NT2/D1 (cell line): ENCODE results near the gene CNTLN.

ENCODE experiments used
- DNase-seq: peaks from one replicate; pipeline ENCODE4 v3.0.0-alpha.2; 2011; ENCODE audit warnings: low read depth, low spot score
- H3K27me3 ChIP-seq: 2 replicates; pipeline ENCODE4 v1.6.0; 2011; ENCODE audit warnings: mild to moderate bottlenecking; ENCODE audit not compliant: insufficient read length, insufficient read depth
- H3K36me3 ChIP-seq: 2 replicates; pipeline ENCODE4 v1.6.1; 2011; ENCODE audit warnings: mild to moderate bottlenecking, low read length, mixed read lengths; ENCODE audit not compliant: insufficient read depth, insufficient read length
- H3K4me1 ChIP-seq: 2 replicates; pipeline ENCODE4 v1.5.1; 2011; ENCODE audit not compliant: insufficient read depth, insufficient read length
- H3K4me3 ChIP-seq: 2 replicates; pipeline ENCODE4 v1.5.1; 2011; ENCODE audit warnings: low read depth; ENCODE audit not compliant: insufficient read length
- H3K9ac ChIP-seq: 2 replicates; pipeline ENCODE4 v1.6.0; 2011; ENCODE audit warnings: low read depth; ENCODE audit not compliant: insufficient read length
- H3K9me3 ChIP-seq: 2 replicates; pipeline ENCODE4 v1.5.1; 2011; ENCODE audit warnings: mild to moderate bottlenecking, low read length; ENCODE audit not compliant: insufficient read depth
- SUZ12 ChIP-seq: IDR thresholded peaks from 2 replicates; pipeline ENCODE4 v1.6.1; 2011; ENCODE audit not compliant: insufficient read length, insufficient read depth; ENCODE audit errors: extremely low read depth
- YY1 ChIP-seq: IDR thresholded peaks from 2 replicates; pipeline ENCODE4 v1.6.1; 2011; ENCODE audit not compliant: insufficient read length, insufficient read depth
- ZNF274 ChIP-seq: IDR thresholded peaks from 2 replicates; pipeline ENCODE4 v1.6.1; 2011; ENCODE audit warnings: mild to moderate bottlenecking, low read depth, low read length

The CNTLN gene

DNA sequence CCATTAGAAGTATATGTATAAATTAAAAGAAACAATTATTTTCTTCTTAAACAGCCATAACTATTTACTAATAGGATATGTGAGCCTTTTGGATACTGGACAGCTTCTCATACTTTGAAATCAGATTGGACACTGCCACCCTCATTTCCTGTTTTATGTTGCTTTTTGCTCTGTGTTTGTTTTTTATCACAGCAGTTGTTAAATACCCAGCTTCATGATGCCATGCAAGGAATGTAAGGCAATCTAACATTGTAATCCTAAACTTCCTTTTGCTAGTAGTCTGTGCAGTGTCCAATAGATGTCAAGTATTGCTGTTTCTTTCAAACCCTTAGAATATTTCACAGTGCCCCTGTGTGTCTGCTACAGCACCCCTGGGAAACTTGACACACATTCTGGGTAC, 56.2 kb downstream of the CNTLN start:
- H3K4me3 ChIP-seq = no peak overlapping the region
- TF ChIP-seq ZNF274 = no peak
- no peak for TF ChIP-seq SUZ12
- TF ChIP-seq YY1 = no peak
- peaks cover 9% of the 10 kb centered on the region; the same call in 1 of the 2 replicates for H3K9me3 ChIP-seq
- no peaks in the 10 kb centered on the region for H3K27me3 ChIP-seq
- no peak for DNase-seq
- H3K4me1 ChIP-seq = no peaks in the 10 kb centered on the region
- no peaks in the 10 kb centered on the region for H3K36me3 ChIP-seq
- no peak overlapping the region for H3K9ac ChIP-seq

- peak; percentile 30 for DNase-seq
- Histone ChIP-seq H3K4me1 (peaks cover 3% of the 10 kb centered on the region), H3K4me3 (no peak overlapping the region), H3K9me3 (no peaks in the 10 kb centered on the region), H3K27me3 (no peaks in the 10 kb centered on the region), H3K9ac (no peak overlapping the region), H3K36me3 (no peaks in the 10 kb centered on the region)
- TF ChIP-seq YY1 (no peak), ZNF274 (no peak), SUZ12 (no peak)
Measured at GRCh38 chr9:17204611-17205152, 69.8 kb downstream of the CNTLN start.

DNA sequence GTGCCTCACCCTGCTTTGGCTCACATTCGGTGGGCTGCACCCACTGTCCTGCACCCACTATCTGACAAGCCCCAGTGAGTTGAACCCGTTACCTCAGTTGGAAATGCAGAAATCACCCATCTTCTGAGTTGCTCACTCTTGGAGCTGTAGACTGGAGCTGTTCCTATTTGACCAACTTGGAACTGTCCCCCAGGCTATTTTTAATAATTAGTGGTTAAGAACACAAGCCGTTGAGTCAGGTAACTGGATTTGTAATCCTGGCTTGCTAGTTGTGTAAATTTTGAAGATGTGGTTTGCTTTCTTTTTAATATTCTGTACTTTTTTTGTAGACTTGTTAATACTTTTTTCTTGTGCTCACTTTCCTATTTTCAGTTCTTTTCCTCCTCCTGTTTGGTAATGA, 81.2 kb downstream of the CNTLN start:
- H3K9ac ChIP-seq = no peak overlapping the region
- DNase-seq = no peak
- no peaks in the 10 kb centered on the region for H3K4me1 ChIP-seq
- no peaks in the 10 kb centered on the region for H3K27me3 ChIP-seq
- no peak overlapping the region for H3K4me3 ChIP-seq
- TF ChIP-seq YY1 (no peak), ZNF274 (no peak), SUZ12 (no peak)
- peaks cover 4% of the 10 kb centered on the region; the same call in 1 of the 2 replicates for H3K9me3 ChIP-seq
- H3K36me3 ChIP-seq = no peaks in the 10 kb centered on the region

GRCh38 chr9:17216646-17217045, 81.8 kb downstream of the CNTLN start:
- Histone ChIP-seq H3K36me3 (no peaks in the 10 kb centered on the region), H3K9me3 (peaks cover 4% of the 10 kb centered on the region; the same call in 1 of the 2 replicates), H3K4me3 (no peak overlapping the region), H3K4me1 (no peaks in the 10 kb centered on the region), H3K9ac (no peak overlapping the region), H3K27me3 (no peaks in the 10 kb centered on the region)
- no peak for DNase-seq
- TF ChIP-seq SUZ12 (no peak), YY1 (no peak), ZNF274 (no peak)

DNA sequence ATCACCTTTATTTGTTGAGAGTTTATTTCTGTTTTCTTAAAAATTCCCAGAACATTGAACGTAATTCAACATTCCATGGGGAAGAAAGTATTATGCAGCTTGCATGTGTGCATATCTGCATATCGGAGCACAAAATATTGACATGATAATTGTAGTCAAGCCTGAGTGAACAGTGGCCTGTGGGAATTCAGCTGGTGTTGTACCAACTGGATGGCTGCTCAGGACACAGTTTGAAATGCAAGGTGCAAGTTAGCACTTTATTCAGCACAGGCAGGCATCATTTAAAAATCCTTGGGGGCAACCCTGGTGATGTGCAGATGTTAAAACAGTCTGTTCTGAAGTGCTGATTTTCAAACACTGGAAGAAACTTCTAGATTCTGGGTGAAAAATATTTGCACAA, 82.4 kb downstream of the CNTLN start:
- TF ChIP-seq ZNF274 (no peak), YY1 (no peak), SUZ12 (no peak)
- Histone ChIP-seq H3K27me3 (no peaks in the 10 kb centered on the region), H3K9me3 (peaks cover 4% of the 10 kb centered on the region; the same call in 1 of the 2 replicates), H3K9ac (no peak overlapping the region), H3K36me3 (no peaks in the 10 kb centered on the region), H3K4me1 (no peaks in the 10 kb centered on the region), H3K4me3 (no peak overlapping the region)
- no peak for DNase-seq

- no peak for DNase-seq
- no peak for TF ChIP-seq YY1
- H3K9ac ChIP-seq = no peak overlapping the region
Measured at GRCh38 chr9:17219261-17219660, 84.4 kb downstream of the CNTLN start.

DNA sequence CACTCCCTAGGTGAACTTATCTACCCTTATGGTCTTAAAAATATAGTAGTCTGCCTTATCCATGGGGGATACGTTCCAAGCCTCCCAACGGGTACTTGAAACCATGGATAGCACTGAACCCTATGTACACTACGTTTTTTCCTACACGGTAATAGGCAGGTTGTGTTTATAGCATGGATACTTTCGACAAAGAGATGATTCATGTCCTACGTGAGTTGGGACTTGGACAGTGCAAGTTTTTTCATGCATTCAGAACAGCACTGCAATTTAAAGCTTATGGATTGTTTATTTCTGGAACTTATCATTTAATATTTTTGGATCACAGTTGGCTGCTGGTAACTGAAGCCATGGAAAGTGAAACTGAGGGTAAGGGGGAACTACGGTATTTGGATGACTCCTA, 88.1 kb downstream of the CNTLN start:
- no peak overlapping the region for H3K9ac ChIP-seq
- no peaks in the 10 kb centered on the region for H3K4me1 ChIP-seq
- DNase-seq = no peak

More at GRCh38 chr9:17219261-17219660, 84.4 kb downstream of the CNTLN start:
- Histone ChIP-seq H3K36me3 (no peaks in the 10 kb centered on the region), H3K9me3 (peaks cover 4% of the 10 kb centered on the region; the same call in 1 of the 2 replicates), H3K4me3 (no peak overlapping the region), H3K27me3 (no peaks in the 10 kb centered on the region), H3K4me1 (no peaks in the 10 kb centered on the region)

More for the DNA sequence above, 88.1 kb downstream of the CNTLN start:
- Histone ChIP-seq H3K36me3 (no peaks in the 10 kb centered on the region), H3K4me3 (no peak overlapping the region), H3K9me3 (no peaks in the 10 kb centered on the region), H3K27me3 (no peaks in the 10 kb centered on the region)
- TF ChIP-seq ZNF274 = no peak
- no peak for TF ChIP-seq SUZ12
- TF ChIP-seq YY1 = no peak
